Left ventricle myocardium inferior (tissue), 1 donor: ENCODE data around the gene TBC1D30. TPM values are rescaled to one million over a fixed set of nuclear protein-coding genes. Genes with fewer than 3 reads are reported as not detected.
A peak's percentile ranks its signal among the peaks of the same experiment; 100 is the strongest.
"Not testable (repeated sequence)": the region's sequence is repeated elsewhere in the genome, so short reads cannot be mapped to it uniquely, and the experiment has no call there.

ENCODE experiments used
- DNase-seq: peaks from one replicate; pipeline ENCODE4 v3.0.0-alpha.2; 2020
- H3K27ac ChIP-seq: fragments of 200-600 bp; replicated peaks from 2 replicates; pipeline ENCODE4 v1.8.0; 2021
- H3K27me3 ChIP-seq: fragments of 200-600 bp; 2 replicates; pipeline ENCODE4 v1.8.0; 2021; ENCODE audit warnings: low read depth
- H3K36me3 ChIP-seq: fragments of 200-600 bp; 2 replicates; pipeline ENCODE4 v1.8.0; 2021
- H3K4me1 ChIP-seq: fragments of 200-600 bp; 2 replicates; pipeline ENCODE4 v1.8.0; 2021
- H3K4me3 ChIP-seq: fragments of 200-600 bp; 2 replicates; pipeline ENCODE4 v1.8.0; 2021; ENCODE audit warnings: mild to moderate bottlenecking, moderate library complexity
- H3K9me3 ChIP-seq: fragments of 200-600 bp; replicated peaks from 2 replicates; pipeline ENCODE4 v1.8.0; 2021
- intact Hi-C: fragments of 100-400 bp; cut with micrococcal nuclease; formaldehyde crosslinking; loops from one replicate; pipeline ENCODE4 v1.11.0; 2022
- total RNA-seq: library from RNA; stranded (reverse); fragmentation: NEBNext Ultra II Directional; extraction: Animal tissue kit (Norgen Biotek cat#: 25700); gene quantifications from one replicate; pipeline ENCODE4 v1.2.1, GENCODE V29; 2021
- TF ChIP-seq, protein P1 (sequence below): fragments of 200-600 bp; IDR thresholded peaks from 2 replicates; pipeline ENCODE4 v1.8.0; 2021; ENCODE audit warnings: antibody characterized with exemption, mild to moderate bottlenecking, borderline replicate concordance
- donor health status: DM: no; HTN: yes; CAD: no; lungs with severe emphysema.

The TBC1D30 gene
- total RNA-seq, 1 donor from 2014 or later = 0.77 TPM

DNA sequence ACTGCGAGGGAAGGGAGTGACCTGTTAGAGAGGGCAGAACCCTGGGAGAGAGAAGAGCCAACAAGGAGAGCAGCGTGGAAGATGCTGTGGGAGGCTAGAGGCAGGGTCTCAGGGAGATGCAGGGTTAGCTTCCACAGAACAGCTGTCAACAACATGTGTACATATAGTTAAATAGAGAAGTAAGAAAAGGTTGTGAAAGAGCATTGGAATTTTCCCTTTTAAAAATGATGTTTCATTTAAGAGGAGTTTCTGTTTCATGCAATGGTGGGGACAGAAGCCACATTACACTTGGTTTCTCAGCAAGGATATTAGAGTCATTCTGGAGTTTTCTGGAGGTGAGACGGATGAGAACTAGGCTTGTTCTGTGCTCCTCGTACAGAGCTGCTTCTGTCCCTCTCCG lies 23.8 kb upstream of the TBC1D30 start:
- intact Hi-C loops = no loop called here
- Histone ChIP-seq H3K4me1 (no peaks in the 10 kb centered on the region), H3K27me3 (peaks cover 10% of the 10 kb centered on the region), H3K4me3 (no peak overlapping the region), H3K27ac (no peak overlapping the region), H3K36me3 (no peaks in the 10 kb centered on the region), H3K9me3 (no peaks in the 10 kb centered on the region)
- TF ChIP-seq, protein P1, sequence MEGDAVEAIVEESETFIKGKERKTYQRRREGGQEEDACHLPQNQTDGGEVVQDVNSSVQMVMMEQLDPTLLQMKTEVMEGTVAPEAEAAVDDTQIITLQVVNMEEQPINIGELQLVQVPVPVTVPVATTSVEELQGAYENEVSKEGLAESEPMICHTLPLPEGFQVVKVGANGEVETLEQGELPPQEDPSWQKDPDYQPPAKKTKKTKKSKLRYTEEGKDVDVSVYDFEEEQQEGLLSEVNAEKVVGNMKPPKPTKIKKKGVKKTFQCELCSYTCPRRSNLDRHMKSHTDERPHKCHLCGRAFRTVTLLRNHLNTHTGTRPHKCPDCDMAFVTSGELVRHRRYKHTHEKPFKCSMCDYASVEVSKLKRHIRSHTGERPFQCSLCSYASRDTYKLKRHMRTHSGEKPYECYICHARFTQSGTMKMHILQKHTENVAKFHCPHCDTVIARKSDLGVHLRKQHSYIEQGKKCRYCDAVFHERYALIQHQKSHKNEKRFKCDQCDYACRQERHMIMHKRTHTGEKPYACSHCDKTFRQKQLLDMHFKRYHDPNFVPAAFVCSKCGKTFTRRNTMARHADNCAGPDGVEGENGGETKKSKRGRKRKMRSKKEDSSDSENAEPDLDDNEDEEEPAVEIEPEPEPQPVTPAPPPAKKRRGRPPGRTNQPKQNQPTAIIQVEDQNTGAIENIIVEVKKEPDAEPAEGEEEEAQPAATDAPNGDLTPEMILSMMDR = no peak
- no peak for DNase-seq

DNA sequence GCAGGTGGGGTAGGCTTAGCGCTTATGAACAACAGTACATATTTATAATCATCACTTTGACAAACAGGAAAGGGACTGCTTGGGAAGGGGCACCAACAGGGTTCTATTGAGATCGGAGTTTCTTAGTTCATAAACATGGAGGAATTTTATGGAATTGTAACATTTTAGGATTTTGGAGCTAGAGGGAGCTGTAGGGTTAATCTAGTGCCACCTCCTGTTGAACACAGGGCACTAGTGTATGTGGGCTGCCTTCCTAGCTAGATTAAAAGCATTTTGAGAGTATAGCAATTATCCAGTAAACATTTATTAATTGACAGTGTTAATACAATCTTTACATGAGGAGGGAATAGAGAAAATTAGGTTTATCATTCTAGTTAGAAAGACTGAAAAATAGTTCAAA lies 23.1 kb upstream of the TBC1D30 start:
- no peak for DNase-seq
- intact Hi-C loops = no loop called here
- Histone ChIP-seq H3K36me3 (no peaks in the 10 kb centered on the region), H3K4me1 (no peaks in the 10 kb centered on the region), H3K27me3 (peaks cover 10% of the 10 kb centered on the region), H3K9me3 (no peaks in the 10 kb centered on the region), H3K4me3 (no peak overlapping the region), H3K27ac (no peak overlapping the region)
- TF ChIP-seq, protein P1 = no peak

DNA sequence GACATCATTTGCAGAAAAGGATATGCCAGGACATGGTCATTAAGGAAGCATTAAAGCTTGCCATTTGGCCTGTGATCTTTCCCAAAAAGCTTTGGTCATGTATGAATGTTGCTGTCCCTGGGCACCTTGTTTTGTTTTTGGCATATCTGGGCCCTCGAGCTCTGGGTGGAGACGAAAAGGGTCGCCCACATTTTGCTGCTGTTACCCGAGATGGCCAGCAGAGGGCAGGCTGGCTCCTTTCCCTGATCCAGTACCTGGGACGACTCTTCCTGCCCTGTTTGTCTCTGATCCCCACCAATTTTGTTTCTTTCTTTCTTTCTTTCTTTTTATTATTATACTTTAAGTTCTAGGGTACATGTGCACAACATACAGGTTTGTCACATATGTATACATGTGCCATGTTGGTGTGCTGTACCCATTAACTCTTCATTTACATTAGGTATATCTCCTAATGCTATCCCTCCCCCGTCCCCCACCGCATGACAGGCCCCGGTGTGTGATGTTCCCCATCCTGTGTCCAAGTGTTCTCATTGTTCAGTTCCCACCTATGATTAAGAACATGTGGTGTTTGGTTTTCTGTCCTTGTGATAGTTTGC lies 22.2 kb upstream of the TBC1D30 start:
- TF ChIP-seq, protein P1 = peak; percentile 91

DNA sequence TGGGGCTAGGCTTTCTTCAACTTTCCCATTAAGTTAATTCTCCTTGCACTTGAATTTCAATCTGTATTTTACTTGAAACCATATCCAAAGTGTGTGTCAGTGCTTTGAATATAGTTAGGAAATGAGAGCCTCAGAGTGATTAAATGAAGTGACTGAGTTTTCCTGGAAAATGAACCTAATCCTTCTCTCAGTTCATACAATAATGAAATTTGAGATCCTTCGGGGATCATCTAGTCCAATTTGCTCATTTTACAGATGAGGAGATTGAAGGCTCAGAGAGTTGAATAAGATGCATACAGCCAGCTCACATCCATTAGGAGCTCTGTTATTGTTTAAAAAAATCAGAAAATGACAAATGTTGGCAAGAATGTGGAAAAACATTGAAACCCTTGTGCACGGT lies 18.3 kb upstream of the TBC1D30 start:
- no peaks in the 10 kb centered on the region for H3K9me3 ChIP-seq
- DNase-seq = no peak
- no peaks in the 10 kb centered on the region for H3K36me3 ChIP-seq
- TF ChIP-seq, protein P1 = no peak
- H3K27ac ChIP-seq = no peak overlapping the region
- intact Hi-C loops = no loop called here
- no peak overlapping the region for H3K4me3 ChIP-seq
- peaks cover 6% of the 10 kb centered on the region for H3K27me3 ChIP-seq
- peaks cover 7% of the 10 kb centered on the region for H3K4me1 ChIP-seq

More for the DNA sequence above, 22.2 kb upstream of the TBC1D30 start:
- DNase-seq = peak; percentile 29
- H3K36me3 ChIP-seq, H3K9me3 ChIP-seq, intact Hi-C loops, H3K27ac ChIP-seq, H3K4me3 ChIP-seq, H3K4me1 ChIP-seq: not testable (repeated sequence)
- peaks cover 10% of the 10 kb centered on the region for H3K27me3 ChIP-seq

DNA sequence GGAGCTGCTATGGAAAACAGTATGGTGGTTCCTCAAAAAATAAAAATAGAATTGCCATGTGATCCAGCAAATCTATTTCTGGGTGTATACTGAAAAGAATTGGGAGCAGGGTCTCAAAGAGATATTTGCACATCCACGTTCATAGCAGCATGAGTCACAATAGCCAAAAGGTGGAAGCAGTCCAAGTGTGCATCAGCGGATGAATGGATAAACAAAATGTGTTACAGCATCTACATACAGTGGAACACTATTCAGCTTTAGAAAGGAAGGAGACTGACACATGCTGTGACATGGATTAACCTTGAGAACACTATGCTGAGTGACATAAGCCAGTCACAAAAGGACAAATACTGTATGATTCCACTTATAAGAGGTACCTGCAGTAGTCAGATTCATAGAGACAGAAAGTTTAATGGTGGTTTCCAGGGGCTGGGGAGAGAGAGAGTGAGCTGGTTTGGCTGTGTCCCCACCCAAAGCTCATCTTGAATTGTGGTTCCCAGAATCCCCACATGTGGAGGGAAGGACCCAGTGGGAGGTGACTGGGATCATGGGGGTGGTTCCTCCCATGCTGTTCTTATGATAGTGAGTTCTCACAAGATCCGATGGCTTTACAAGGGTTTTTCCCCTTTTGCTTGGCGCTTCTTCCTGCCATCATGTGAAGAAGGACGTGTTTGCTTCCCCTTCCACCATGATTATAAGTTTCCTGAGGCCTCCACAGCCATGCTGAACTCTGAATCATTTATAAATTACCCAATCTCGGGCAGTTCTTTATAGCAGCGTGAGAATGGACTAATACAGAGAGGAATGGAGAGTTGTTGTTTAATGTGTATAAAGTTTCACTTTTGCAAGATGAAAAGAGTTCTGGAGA lies 17.6 kb upstream of the TBC1D30 start:
- Histone ChIP-seq H3K4me3 (no peak overlapping the region), H3K27ac (no peak overlapping the region), H3K36me3 (no peaks in the 10 kb centered on the region), H3K27me3 (peaks cover 6% of the 10 kb centered on the region), H3K4me1 (peaks cover 7% of the 10 kb centered on the region), H3K9me3 (no peaks in the 10 kb centered on the region)
- TF ChIP-seq, protein P1 = no peak
- intact Hi-C loops = no loop called here
- no peak for DNase-seq
